Epithelial cell of esophagus (primary cell): ENCODE results near the gene SOS2.

Experiments
- DNase-seq: peaks from one replicate; pipeline ENCODE4 v3.0.0; 2010; ENCODE audit warnings: low read depth
- H3K4me3 ChIP-seq: 2 replicates; pipeline ENCODE4 v1.5.1; 2011; ENCODE audit warnings: mild to moderate bottlenecking, low read length, control low read depth
- TF ChIP-seq, protein P1 (sequence below): IDR thresholded peaks from 2 replicates; pipeline ENCODE4 v1.5.1; 2011; ENCODE audit warnings: low read depth, mild to moderate bottlenecking, low read length, control low read depth, inconsistent platforms; ENCODE audit not compliant: insufficient read depth; ENCODE audit errors: missing control alignments

The SOS2 gene

DNA sequence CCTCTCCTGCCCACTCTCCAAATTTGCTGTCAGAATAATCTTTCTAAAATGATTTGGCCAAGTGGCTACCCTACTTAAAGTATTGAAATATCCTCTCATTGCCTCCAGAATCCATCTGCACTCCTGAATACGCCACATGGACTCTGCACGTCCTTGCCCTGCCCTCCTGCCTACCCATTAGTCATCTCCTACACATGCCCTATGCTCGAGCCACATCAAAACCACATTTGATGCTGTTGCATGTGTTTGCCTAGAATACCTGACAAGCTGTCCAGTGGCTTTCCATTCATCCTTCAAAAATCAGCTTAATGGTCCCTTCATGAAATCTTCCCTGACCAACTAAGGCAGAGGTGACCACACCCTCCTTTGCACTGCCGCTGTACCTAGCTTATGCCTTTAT, 132.0 kb downstream of the SOS2 start:
- peak; percentile 73 for DNase-seq
- no peak overlapping the region for H3K4me3 ChIP-seq
- TF ChIP-seq, protein P1, sequence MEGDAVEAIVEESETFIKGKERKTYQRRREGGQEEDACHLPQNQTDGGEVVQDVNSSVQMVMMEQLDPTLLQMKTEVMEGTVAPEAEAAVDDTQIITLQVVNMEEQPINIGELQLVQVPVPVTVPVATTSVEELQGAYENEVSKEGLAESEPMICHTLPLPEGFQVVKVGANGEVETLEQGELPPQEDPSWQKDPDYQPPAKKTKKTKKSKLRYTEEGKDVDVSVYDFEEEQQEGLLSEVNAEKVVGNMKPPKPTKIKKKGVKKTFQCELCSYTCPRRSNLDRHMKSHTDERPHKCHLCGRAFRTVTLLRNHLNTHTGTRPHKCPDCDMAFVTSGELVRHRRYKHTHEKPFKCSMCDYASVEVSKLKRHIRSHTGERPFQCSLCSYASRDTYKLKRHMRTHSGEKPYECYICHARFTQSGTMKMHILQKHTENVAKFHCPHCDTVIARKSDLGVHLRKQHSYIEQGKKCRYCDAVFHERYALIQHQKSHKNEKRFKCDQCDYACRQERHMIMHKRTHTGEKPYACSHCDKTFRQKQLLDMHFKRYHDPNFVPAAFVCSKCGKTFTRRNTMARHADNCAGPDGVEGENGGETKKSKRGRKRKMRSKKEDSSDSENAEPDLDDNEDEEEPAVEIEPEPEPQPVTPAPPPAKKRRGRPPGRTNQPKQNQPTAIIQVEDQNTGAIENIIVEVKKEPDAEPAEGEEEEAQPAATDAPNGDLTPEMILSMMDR, result no peak

DNA sequence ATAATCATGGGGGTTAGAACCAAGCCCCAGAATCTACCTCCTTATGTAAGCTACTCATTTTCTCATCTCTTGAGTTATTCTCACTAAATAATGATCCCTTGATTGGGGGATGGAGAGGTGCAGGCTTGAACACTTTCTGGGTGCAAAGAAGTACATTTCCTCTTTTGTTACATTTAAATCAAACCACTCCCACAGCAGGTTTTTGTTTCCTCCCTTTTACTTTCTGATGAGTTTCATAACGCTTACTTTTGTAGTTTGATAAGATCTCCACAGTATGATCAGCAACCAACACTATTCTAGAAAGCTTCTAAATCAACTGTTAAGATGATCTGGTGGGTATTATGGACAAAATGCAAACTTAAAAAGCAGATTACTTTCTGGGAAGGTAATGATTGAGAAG, 135.5 kb downstream of the SOS2 start:
- no peak overlapping the region for H3K4me3 ChIP-seq
- DNase-seq, result no peak
- TF ChIP-seq, protein P1, result no peak

DNA sequence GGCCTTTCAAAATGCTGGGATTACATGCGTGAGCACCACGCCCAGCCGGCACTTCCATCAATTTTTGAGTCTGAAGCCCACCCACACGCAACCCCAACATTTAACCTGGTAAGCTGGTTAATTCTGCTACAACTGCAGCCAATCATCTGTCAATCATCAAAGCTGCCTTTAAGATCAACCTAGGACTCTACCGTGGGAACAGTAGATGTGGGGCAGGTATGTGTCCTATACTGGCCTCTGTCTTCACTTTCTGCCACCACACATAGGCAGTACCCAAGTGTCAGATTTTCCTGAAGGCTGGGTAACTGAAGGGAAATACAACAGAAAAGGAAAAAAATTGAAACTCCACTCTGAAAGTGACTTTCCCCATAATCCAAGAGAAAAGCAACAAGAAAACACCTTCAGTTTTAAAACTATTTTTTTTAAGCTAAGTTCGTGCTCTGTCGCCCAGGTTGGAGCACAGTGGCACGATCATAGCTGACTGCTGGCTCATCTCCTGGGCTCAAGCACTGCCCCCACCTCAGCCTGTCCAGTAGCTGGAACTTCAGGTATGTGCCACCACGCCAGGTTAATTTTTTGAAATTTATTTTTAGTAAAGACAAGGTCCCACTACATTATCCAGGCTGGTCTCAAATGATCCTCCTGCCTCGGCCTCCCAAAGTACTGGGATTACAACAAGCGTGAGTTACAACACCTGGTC, 137.2 kb downstream of the SOS2 start:
- TF ChIP-seq, protein P1, result no peak
- no peak overlapping the region for H3K4me3 ChIP-seq
- DNase-seq, result no peak

DNA sequence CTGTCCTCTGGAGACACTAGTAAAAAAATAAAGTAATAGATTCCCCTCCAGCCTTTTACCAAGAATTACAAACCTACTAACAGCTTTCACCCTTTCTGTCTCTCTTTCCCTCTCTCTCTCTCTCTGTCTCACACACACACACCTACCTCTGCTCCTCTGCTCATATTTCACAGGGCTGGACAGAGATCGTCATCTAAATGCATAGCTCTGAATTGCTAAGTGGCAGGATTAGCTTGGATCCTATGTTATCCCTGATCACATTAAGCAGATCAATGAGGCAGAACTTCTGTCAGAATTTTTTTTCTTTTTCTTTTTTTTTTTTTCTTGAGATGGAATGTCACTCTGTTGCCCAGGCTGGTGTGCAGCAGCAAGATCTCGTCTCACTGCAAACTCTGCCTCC, 137.9 kb downstream of the SOS2 start:
- TF ChIP-seq, protein P1, result no peak
- DNase-seq, result no peak

DNA sequence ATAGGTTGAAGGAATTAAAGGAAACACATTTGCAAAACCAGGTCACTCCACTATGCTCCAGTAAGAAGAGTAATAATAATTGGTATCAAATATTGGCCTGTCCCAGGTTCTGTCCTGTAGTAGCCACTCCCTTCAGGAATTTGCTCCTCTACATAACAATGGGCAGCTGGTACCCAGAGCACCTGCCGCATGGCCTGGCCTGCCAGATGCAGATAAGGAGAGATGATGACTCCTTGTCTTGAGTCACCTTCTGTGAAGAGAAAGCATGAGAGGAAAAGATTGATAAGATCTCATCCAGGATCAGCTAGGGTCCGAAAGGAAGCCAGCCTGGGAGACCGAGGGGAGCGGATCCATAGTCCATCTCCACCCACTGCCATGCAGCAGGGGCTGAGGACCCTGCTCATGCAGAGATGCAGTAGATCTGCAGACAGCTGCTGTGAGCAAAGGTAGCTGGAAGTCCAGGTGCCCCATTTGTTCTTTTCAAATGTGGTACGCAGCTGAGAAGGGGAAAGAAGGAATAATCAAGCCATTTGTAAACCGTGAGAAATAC, 139.3 kb downstream of the SOS2 start:
- TF ChIP-seq, protein P1, result no peak
- H3K4me3 ChIP-seq, result no peak overlapping the region
- DNase-seq, result no peak

More for the DNA sequence above, 137.9 kb downstream of the SOS2 start:
- H3K4me3 ChIP-seq, result no peak overlapping the region

DNA sequence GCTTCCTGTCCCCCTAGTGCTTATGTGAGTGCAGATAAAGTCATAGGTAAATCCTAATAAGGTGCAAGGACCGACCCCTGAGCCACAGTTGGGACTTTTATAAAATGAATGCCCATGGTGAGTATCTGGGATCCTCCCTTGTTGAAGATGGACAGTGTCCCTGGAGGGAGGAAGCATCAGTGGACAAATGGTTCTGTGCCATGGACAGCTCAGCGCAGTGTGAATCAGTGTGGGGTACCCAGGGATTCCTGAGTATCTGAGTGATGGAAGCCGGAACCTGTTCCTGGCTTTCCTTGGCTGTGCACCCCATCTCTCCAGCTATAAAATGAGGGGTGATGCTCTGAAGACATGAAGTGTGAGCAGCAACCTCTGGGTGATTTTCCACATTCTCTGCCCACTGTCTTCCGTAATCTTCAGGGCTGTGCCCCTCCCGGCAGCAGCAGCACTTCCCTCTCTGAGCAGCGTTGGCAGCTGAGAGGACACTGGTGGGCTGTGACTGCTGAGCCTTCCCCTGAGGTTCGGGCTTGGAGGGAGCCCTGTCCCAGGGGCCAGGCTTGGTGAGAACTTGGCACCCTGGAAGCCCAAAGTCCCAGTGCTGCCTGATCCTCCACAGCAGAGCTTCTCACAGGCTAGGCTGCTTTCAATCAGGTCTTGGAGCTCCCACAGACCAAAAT, 140.0 kb downstream of the SOS2 start:
- TF ChIP-seq, protein P1, result no peak
- DNase-seq, result no peak
- no peak overlapping the region for H3K4me3 ChIP-seq
